GM18520 (cell line): Measurements from ENCODE around the gene DAGLB.
A peak's percentile ranks its signal among the peaks of the same experiment; 100 is the strongest.
"Not testable (repeated sequence)": the region's sequence is repeated elsewhere in the genome, so short reads cannot be mapped to it uniquely, and the experiment has no call there.

Source experiments
- ATAC-seq: cut with Tn5 transposase; IDR thresholded peaks from one replicate; pipeline ENCODE4 v1.9.1; 2021; ENCODE audit not compliant: unreplicated experiment

The DAGLB gene

DNA sequence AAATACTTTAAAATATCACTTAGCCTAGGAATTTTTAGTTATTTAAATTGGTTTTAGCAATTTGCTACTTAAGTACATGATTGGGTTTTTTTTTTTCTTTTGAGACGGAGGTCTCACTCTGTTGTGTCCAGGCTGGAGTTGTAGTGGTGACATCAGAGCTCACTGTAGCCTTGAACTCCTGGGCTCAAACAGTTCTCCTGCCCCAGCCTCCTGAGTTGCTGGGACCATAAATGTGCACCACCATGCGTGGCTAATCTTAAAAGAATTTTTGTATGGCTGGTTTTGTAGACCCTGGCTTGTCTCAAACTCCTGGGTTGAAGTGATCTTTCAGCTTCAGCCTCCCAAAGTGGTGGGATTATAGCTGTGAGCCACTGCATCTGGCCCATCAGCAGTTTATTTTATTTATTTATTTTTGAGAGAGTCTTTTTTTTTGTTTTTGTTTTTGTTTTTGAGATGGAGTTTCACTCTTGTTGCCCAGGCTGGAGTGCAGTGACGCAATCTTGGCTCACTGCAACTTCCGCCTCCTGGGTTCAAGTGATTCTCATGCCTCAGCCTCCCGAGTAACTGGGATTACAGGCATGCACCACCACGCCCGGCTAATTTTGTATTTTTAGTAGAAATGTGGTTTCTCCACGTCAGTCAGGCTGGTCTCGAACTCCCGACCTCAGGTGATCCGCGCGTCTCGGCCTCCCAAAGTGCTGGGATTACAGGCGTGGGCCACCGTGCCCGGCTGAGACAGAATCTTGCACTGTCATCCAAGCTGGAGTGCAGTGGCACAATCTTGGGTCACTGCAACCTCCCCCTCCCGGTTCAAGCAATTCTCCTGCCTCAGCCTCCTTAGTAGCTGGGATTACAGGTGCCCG is 47.3 kb downstream of the DAGLB start:
- not testable (repeated sequence) for ATAC-seq

DNA sequence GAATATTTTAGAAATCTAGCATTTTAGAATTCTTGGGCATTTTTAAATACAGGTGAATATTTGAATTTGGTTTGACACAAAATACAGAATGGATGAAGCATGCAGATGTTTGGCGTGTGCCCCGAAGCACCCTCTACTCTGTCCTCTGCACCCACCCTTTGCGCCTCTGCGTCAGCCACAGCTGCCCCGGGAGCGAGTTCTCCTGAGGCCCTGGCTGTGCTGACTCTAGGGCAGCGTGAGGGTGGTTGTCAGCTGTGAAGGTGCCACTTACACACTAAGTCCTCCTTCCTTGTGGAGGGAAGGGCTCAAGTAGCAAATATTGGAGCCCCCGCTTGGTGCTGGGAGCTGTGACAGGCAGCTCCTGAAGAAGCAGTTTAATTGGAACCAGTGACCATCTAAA is 48.4 kb downstream of the DAGLB start:
- no peak for ATAC-seq

GRCh38 chr7:6398943-6399342 is 48.8 kb downstream of the DAGLB start:
- ATAC-seq = no peak

DNA sequence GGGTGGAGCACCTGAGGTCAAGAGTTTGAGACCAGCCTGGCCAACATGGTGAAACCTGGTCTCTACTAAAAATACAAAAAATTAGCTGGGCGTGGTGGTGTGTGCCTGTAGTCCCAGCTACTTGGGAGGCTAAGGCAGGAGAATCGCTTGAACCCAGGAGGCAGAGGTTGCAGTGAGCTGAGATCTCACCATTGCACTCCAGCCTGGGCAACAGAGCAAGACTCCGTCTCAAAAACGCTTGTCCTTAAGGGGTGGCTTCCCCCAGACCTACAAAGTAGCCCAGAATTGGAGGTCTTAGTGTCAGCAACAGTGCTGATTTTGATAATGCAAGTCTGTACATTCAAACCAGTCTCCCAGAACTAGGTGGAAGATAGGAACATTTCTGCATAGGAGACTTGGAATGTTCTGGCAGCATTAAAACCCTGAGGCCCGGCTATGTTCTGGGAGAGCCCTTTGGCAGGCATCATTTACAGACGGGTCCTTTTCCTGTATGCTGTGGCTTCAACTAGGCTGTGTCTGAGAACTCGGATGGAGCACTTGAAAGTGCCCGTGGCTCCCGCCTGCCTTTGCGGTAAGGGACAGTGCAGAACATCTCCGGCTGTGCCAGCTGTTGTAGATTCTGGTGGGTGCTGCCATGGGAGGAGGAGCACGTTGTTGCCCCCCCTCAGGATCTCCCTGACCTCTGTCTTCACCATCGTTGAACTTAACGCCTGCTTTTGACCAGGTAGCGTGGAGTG is 49.8 kb downstream of the DAGLB start:
- ATAC-seq = not testable (repeated sequence)

GRCh38 chr7:6395898-6396595 is 51.7 kb downstream of the DAGLB start:
- ATAC-seq = no peak

DNA sequence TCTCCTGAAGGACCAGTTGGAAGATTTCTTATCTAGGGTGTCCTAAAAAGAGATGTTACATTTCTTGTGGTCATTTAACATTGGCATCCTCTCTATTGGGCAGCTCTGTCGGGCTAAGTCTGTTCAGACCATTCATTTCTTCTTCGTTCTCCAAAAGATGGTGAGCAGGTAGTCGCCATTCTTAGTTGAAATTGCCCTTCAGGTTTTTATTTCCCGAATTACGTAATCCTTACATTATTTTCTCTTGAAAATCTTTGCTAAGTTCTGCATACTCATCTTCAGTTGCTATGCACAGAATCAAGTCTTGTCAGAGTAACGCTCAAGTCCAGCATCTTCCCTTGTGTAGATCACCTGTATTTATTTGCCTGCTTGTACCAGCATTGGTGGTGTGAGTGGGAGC is 53.6 kb downstream of the DAGLB start:
- ATAC-seq = no peak

- ATAC-seq = no peak
Measured at GRCh38 chr7:6393667-6394056, 54.1 kb downstream of the DAGLB start.

- ATAC-seq = peak; percentile 51
Measured at GRCh38 chr7:6392712-6393666, 54.8 kb downstream of the DAGLB start.

DNA sequence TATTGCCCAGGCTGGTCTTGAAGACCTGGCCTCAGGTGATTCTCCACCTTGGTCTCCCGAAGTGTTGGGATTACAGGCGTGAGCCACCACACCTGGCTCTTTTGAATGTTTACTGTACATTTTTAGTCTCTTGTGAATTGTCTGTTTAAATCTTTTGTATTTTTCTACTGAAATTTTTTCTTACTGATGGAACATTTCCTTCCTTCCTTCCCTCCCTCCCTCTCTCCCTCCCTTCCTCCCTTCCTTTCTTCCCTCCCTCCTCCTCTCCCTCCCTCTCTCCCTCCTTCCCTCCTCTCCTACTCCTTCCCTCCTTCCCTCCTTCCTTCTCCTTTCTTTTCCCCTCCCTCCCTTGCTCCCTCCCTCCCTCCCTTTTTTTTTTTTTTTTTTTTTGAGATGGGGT is 58.0 kb downstream of the DAGLB start:
- ATAC-seq = no peak

- ATAC-seq = no peak
Measured at GRCh38 chr7:6387734-6388294, 59.9 kb downstream of the DAGLB start.

- ATAC-seq = no peak
Measured at GRCh38 chr7:6386779-6387178, 61.0 kb downstream of the DAGLB start.

GRCh38 chr7:6385909-6386560 is 61.7 kb downstream of the DAGLB start:
- ATAC-seq = no peak

GRCh38 chr7:6385110-6385781 is 62.5 kb downstream of the DAGLB start:
- no peak for ATAC-seq

DNA sequence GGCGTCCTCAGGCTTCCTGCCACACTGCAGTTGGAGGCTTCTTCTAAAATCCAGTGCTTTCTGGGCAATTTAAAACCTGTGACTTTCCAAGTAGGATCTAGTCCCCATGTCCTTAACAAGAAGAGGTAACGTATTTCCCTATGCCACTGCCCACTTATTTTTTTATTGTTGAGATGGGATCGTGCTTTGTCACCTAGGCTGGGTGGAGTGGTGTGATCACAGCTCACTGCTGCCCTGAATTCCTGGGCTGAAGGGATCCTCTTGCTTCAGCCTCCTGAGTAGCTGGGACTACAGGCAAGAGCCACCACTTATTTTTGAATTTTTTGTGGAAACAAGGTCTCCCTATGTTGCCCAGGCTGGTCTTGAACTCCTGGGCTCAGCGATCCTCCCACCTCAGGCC is 63.4 kb downstream of the DAGLB start:
- ATAC-seq = no peak

- no peak for ATAC-seq
Measured at GRCh38 chr7:6382817-6383216, 64.9 kb downstream of the DAGLB start.

DNA sequence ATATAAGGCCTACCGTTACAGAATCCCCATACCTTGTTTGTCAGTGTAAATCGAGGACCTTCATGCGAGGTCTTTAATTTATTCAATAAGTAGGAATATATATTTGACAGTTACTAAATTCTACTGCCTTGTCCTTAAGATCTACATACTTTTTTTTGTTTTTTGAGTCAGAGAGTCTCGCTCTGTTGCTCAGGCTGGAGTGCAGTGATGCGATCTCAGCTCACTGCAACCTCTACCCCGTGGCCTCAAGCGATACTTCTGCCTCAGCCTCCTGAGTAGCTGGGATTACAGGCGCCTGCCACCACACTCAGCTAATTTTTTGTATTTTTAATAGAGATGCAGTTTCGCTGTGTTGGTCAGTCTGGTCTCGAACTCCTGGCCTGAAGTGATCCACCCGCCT is 65.9 kb downstream of the DAGLB start:
- not testable (repeated sequence) for ATAC-seq

DNA sequence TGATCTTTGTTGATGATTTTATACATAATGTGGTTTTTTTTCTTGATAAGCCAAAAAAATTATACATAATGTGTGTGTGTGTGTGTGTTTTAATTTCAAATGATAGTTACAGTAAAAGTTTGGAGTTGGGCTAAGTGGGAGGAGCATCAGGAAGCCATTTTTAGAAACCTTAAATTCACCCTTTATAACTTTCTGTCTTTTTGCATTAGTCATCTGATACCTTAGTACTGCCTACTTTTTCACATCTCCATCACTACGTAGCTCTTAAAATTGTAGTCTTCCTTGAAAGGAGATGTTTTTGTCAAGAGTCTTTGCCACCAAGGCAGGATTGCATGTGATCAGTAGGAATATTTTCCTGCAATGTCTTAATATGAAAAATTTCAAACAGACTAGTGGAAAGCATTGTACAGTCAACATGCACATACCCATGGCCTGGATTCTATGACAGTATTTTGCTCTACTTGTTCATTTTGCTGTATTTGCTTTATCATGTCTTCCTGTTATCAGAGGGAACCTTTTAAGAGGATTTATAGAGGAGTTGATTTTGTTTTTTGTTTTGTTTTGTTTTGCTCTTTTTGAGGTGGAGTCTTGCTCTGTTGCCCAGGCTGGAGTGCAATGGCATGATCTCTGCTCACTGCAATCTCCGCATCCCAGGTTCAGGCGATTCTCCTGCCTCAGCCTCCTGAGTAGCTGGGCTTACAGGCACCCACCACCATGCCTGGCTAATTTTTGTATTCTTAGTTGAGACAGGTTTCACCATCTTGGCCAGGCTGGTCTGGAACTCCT is 67.3 kb downstream of the DAGLB start:
- no peak for ATAC-seq

DNA sequence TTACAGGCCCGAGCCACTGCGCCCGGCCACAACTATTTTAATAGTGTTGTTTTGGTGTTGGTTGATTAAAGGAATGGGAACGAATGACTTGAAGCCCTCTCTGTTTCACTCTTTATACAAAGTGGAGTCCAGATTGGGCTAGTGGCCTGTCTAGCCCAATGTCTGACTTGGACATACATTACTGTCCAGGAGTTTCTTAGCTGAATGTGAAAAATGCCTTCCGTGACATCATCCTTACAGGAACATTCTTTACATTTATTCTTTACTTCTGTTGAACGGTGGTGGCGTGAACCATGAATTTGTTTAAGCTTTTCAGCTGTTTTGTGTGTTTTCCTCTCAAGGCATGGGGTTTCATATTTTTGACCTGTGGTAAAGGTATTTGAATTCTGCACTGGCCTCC is 67.9 kb downstream of the DAGLB start:
- ATAC-seq = no peak
